ENCODE data around the gene CHRM1. TPM values are rescaled to one million over a fixed set of nuclear protein-coding genes. Genes with fewer than 3 reads are reported as not detected.
"Not testable (repeated sequence)": the region's sequence is repeated elsewhere in the genome, so short reads cannot be mapped to it uniquely, and the experiment has no call there.

The CHRM1 gene
- total RNA-seq, 2 experiments from 2014 or later: not detected

GRCh38 chr11:62948765-62949320 is 27.7 kb upstream of the CHRM1 start:
- Histone ChIP-seq H2AFZ (ENCODE audit: low read length) (no peak overlapping the region), H3K36me3 (ENCODE audit: insufficient read depth, low read length) (no peaks in the 10 kb centered on the region), H3K79me2 (ENCODE audit: insufficient read depth, low read depth, low read length) (no peaks in the 10 kb centered on the region), H3K9me2 (ENCODE audit: insufficient read depth, low read length) (no peaks in the 10 kb centered on the region), H3K27ac (ENCODE audit: low read depth, low read length, poor library complexity, severe bottlenecking) (no peak overlapping the region), H4K20me1 (ENCODE audit: insufficient read depth, low read length) (no peaks in the 10 kb centered on the region), H3K4me2 (ENCODE audit: low read length) (no peak overlapping the region), H3K4me3 (ENCODE audit: low read depth, low read length, poor library complexity, severe bottlenecking) (no peak overlapping the region), H3K4me1 (ENCODE audit: insufficient read depth, low read length, poor library complexity, severe bottlenecking) (no peaks in the 10 kb centered on the region), H3K9me3 (ENCODE audit: low read length) (no peaks in the 10 kb centered on the region)
- BruUV-seq (replicated peaks): no TSS peak
- ChIA-PET POLR2A (interaction anchor here (0.6 kb wide), 1 partner anchor 126 kb away, joined by 3 read pairs; no protein-coding TSS in a partner anchor), CTCF (ENCODE audit: unreplicated experiment) (no interaction called here)
- TF ChIP-seq EZH2phosphoT487 (IDR thresholded peaks at IDR 0.05; ENCODE audit: borderline replicate concordance, low read depth, low read length) (no peak), CTCF (conservative IDR thresholded peaks at IDR 0.05; ENCODE audit: low read length) (no peak)
- no peak for DNase-seq (ENCODE audit: low spot score)
- intact Hi-C loops (cut with micrococcal nuclease; ENCODE audit: unreplicated experiment): no loop called here

DNA sequence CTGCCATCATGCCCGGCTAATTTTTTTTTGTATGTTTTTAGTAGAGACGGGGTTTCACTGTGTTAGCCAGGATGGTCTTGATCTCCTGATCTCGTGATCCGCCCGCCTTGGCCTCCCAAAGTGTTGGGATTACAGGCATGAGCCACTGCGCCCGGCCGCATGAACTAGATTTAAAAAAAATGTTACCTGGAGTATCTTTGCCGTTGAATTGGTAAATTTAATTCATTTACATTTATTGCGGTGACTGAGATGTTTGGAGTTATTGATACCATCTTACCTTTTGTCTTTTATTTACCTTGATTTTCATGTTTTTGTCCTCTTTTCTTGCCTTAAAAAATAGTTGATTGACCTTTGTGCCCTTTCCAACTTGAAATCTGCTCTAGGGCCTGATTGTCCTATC is 24.4 kb upstream of the CHRM1 start:
- H3K9me3 ChIP-seq (ENCODE audit: low read length); POLR2A ChIA-PET; H4K20me1 ChIP-seq (ENCODE audit: insufficient read depth, low read length); BruUV-seq (replicated peaks); DNase-seq (ENCODE audit: low spot score); H3K36me3 ChIP-seq (ENCODE audit: insufficient read depth, low read length); H2AFZ ChIP-seq (ENCODE audit: low read length); H3K4me2 ChIP-seq (ENCODE audit: low read length); H3K9me2 ChIP-seq (ENCODE audit: insufficient read depth, low read length); H3K27ac ChIP-seq (ENCODE audit: low read depth, low read length, poor library complexity, severe bottlenecking); H3K79me2 ChIP-seq (ENCODE audit: insufficient read depth, low read depth, low read length); CTCF ChIA-PET (ENCODE audit: unreplicated experiment); intact Hi-C loops (cut with micrococcal nuclease; ENCODE audit: unreplicated experiment); H3K4me3 ChIP-seq (ENCODE audit: low read depth, low read length, poor library complexity, severe bottlenecking); H3K4me1 ChIP-seq (ENCODE audit: insufficient read depth, low read length, poor library complexity, severe bottlenecking): not testable (repeated sequence)

DNA sequence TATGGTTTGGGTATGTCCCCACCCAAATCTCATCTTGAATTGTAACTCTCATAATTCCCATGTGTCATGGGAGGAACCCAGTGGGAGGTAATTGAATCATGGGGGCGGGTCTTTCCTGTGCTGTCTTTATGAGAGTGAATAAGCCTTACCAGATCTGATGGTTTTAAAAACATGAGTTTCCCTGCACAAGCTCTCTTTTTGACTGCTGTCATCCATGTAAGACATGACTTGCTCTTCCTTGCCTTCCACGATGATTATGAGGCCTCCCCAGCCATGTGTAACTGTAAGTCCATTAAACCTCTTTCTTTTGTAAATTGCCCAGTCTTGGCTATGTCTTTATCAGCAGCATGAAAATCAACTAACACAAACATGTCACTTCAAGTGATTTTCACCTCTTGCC is 16.4 kb upstream of the CHRM1 start:
- H3K9me2 ChIP-seq (ENCODE audit: insufficient read depth, low read length); intact Hi-C loops (cut with micrococcal nuclease; ENCODE audit: unreplicated experiment); H3K9me3 ChIP-seq (ENCODE audit: low read length); H3K4me3 ChIP-seq (ENCODE audit: low read depth, low read length, poor library complexity, severe bottlenecking); H3K4me2 ChIP-seq (ENCODE audit: low read length); H3K36me3 ChIP-seq (ENCODE audit: insufficient read depth, low read length); BruUV-seq (replicated peaks); CTCF ChIA-PET (ENCODE audit: unreplicated experiment); H4K20me1 ChIP-seq (ENCODE audit: insufficient read depth, low read length); POLR2A ChIA-PET; DNase-seq (ENCODE audit: low spot score); H2AFZ ChIP-seq (ENCODE audit: low read length); H3K79me2 ChIP-seq (ENCODE audit: insufficient read depth, low read depth, low read length); H3K4me1 ChIP-seq (ENCODE audit: insufficient read depth, low read length, poor library complexity, severe bottlenecking); H3K27ac ChIP-seq (ENCODE audit: low read depth, low read length, poor library complexity, severe bottlenecking): not testable (repeated sequence)

DNA sequence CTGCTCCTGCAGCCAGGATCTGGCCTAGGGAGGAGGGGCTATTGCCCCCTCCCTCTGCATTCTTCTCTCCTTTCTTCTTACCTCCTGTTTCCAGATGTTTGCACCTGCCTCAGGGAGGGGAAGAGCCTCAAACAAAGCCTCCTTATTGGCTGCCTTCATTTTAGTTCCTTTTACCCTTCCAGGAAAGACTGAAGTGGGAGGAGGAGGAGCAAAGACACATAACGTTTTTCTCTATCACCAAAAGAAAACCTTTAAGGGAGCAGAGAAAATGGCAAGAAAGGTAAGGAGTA is 13.3 kb upstream of the CHRM1 start:
- no peak for TF ChIP-seq CTCF (conservative IDR thresholded peaks at IDR 0.05; ENCODE audit: low read length)
- no peak for TF ChIP-seq EZH2phosphoT487 (IDR thresholded peaks at IDR 0.05; ENCODE audit: borderline replicate concordance, low read depth, low read length)
- Histone ChIP-seq H3K79me2 (ENCODE audit: insufficient read depth, low read depth, low read length) (no peaks in the 10 kb centered on the region), H3K4me3 (ENCODE audit: low read depth, low read length, poor library complexity, severe bottlenecking) (no peak overlapping the region), H3K9me2 (ENCODE audit: insufficient read depth, low read length) (no peaks in the 10 kb centered on the region), H2AFZ (ENCODE audit: low read length) (no peak overlapping the region), H3K4me1 (ENCODE audit: insufficient read depth, low read length, poor library complexity, severe bottlenecking) (no peaks in the 10 kb centered on the region), H3K9me3 (ENCODE audit: low read length) (no peaks in the 10 kb centered on the region), H3K36me3 (ENCODE audit: insufficient read depth, low read length) (no peaks in the 10 kb centered on the region), H3K4me2 (ENCODE audit: low read length) (no peak overlapping the region), H4K20me1 (ENCODE audit: insufficient read depth, low read length) (no peaks in the 10 kb centered on the region), H3K27ac (ENCODE audit: low read depth, low read length, poor library complexity, severe bottlenecking) (no peak overlapping the region)
- BruUV-seq (replicated peaks): no TSS peak
- no peak for DNase-seq (ENCODE audit: low spot score)
- intact Hi-C loops (cut with micrococcal nuclease; ENCODE audit: unreplicated experiment): no loop called here
- CTCF ChIA-PET (ENCODE audit: unreplicated experiment): no interaction called here
- POLR2A ChIA-PET: no interaction called here
